ENCODE data around the gene IFI16. TPM values are rescaled to one million over a fixed set of nuclear protein-coding genes. Genes with fewer than 3 reads are reported as not detected.
"Not testable (repeated sequence)": the region's sequence is repeated elsewhere in the genome, so short reads cannot be mapped to it uniquely, and the experiment has no call there.

IFI16 gene
- total RNA-seq, 1 donor from 2014 or later, result 15.5 TPM

- DNase-seq (ENCODE audit: low spot score in 2 of 2), result no peak
- no peak for FAIRE-seq
Measured at GRCh38 chr1:159090286-159091179, 80.8 kb downstream of the IFI16 start.

- DNase-seq (ENCODE audit: low spot score in 2 of 2) (no peak), FAIRE-seq (no peak)
Measured at GRCh38 chr1:159091180-159091560, 81.5 kb downstream of the IFI16 start.

- FAIRE-seq (no peak), DNase-seq (ENCODE audit: low spot score in 2 of 2) (no peak)
Measured at GRCh38 chr1:159091607-159092031, 81.9 kb downstream of the IFI16 start.

- no peak for FAIRE-seq
Measured at GRCh38 chr1:159092036-159092760, 82.5 kb downstream of the IFI16 start.

GRCh38 chr1:159098596-159098995, 88.9 kb downstream of the IFI16 start:
- FAIRE-seq (no peak), DNase-seq (ENCODE audit: low spot score in 2 of 2) (no peak)

More at GRCh38 chr1:159092036-159092760, 82.5 kb downstream of the IFI16 start:
- no peak for DNase-seq (ENCODE audit: low spot score in 2 of 2)

- DNase-seq (ENCODE audit: low spot score in 2 of 2) (no peak), FAIRE-seq (no peak)
Measured at GRCh38 chr1:159100589-159100988, 90.9 kb downstream of the IFI16 start.

- DNase-seq (ENCODE audit: low spot score in 2 of 2); FAIRE-seq: not testable (repeated sequence)
Measured at GRCh38 chr1:159103021-159103420, 93.3 kb downstream of the IFI16 start.

Other genes with a start within 250 kb of the IFI16 start
- gene OR6N1, start 237.7 kb upstream of the IFI16 start, total RNA-seq, result not detected
- gene OR6N2, start 228.7 kb upstream of the IFI16 start, total RNA-seq, result not detected
- 2.0 TPM for gene MNDA, start 178.6 kb upstream of the IFI16 start, total RNA-seq
- gene PYHIN1, start 78.4 kb upstream of the IFI16 start, total RNA-seq, result not detected
- gene AIM2, start 66.9 kb downstream of the IFI16 start, total RNA-seq, result 22.8 TPM
- gene CADM3, start 161.7 kb downstream of the IFI16 start, total RNA-seq, result 115 TPM
- gene ACKR1, start 195.0 kb downstream of the IFI16 start, total RNA-seq, result 0.41 TPM